ENCODE results near the gene GGT6.

DNA sequence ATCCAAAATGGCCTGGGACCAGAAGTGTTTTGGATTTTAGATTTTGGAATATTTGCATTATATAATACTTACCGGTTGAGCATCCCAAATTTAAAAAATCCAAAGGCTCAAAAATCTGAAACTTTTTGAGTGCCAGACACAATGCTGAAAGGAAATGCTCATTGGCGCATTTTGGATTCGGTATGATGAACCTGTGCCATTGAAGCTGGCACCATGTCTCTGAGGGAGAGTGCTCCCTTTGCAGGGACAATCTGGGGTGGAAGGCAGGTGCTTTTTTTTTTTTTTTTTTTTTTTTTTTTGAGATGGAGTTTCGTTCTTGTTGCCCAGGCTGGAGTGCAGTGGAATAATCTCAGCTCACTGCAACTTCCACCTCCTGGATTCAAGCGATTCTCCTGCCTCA lies 41.7 kb upstream of the GGT6 start:
- TF ChIP-seq, protein P1, sequence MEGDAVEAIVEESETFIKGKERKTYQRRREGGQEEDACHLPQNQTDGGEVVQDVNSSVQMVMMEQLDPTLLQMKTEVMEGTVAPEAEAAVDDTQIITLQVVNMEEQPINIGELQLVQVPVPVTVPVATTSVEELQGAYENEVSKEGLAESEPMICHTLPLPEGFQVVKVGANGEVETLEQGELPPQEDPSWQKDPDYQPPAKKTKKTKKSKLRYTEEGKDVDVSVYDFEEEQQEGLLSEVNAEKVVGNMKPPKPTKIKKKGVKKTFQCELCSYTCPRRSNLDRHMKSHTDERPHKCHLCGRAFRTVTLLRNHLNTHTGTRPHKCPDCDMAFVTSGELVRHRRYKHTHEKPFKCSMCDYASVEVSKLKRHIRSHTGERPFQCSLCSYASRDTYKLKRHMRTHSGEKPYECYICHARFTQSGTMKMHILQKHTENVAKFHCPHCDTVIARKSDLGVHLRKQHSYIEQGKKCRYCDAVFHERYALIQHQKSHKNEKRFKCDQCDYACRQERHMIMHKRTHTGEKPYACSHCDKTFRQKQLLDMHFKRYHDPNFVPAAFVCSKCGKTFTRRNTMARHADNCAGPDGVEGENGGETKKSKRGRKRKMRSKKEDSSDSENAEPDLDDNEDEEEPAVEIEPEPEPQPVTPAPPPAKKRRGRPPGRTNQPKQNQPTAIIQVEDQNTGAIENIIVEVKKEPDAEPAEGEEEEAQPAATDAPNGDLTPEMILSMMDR (IDR thresholded peaks at IDR 0.05; ENCODE audit: low read length) = no peak
- TF ChIP-seq EZH2 (IDR thresholded peaks at IDR 0.05; ENCODE audit: borderline replicate concordance, low read length) = no peak

All from OCI-LY1 (cell line).